ENCODE results near the gene HS6ST1.

The HS6ST1 gene

DNA sequence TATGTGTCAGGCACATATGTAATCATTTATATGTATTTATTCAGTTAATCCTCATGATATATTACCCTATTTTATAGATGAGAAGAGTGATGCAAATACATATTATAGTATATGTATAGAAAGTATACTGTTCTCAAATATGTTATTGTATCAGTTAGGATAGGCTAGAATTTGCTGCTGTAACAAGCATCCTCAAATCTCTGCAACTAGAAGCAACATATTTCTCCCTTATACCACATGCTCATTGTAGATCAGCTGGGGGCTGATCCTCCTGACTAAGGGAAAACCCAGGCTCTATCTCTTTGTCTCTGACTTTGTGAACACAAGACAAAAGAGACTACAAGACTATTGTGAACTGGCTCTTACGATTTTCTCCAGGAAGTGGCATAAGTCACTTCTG, 24.8 kb upstream of the HS6ST1 start:
- TF ChIP-seq, protein P1, sequence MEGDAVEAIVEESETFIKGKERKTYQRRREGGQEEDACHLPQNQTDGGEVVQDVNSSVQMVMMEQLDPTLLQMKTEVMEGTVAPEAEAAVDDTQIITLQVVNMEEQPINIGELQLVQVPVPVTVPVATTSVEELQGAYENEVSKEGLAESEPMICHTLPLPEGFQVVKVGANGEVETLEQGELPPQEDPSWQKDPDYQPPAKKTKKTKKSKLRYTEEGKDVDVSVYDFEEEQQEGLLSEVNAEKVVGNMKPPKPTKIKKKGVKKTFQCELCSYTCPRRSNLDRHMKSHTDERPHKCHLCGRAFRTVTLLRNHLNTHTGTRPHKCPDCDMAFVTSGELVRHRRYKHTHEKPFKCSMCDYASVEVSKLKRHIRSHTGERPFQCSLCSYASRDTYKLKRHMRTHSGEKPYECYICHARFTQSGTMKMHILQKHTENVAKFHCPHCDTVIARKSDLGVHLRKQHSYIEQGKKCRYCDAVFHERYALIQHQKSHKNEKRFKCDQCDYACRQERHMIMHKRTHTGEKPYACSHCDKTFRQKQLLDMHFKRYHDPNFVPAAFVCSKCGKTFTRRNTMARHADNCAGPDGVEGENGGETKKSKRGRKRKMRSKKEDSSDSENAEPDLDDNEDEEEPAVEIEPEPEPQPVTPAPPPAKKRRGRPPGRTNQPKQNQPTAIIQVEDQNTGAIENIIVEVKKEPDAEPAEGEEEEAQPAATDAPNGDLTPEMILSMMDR (IDR thresholded peaks at IDR 0.05; ENCODE audit: low read depth, low read length, missing control alignments), result no peak
- H3K4me3 ChIP-seq (ENCODE audit: low read depth, low read length), result no peak overlapping the region
- no peak for DNase-seq (ENCODE audit: low read depth)

DNA sequence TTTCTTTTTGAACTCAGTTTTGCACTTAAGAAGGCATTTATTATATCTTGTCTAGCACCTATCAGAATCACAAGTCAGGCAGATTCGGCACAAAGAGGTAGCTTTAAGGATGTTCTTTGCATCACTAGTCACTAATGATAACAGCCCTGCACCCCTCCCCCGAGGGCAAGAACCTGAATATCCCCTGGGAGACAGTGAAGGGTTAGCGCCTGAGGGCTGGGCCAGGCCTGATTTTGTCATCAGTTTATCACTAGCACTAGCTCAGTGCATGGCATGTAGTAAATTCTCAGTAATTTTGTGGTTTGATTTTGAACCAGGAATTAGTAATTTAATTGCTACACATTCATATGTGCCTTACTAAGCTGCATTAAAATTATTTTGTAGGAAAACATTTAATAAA, 23.9 kb upstream of the HS6ST1 start:
- no peak for DNase-seq (ENCODE audit: low read depth)
- no peak overlapping the region for H3K4me3 ChIP-seq (ENCODE audit: low read depth, low read length)
- TF ChIP-seq, protein P1 (IDR thresholded peaks at IDR 0.05; ENCODE audit: low read depth, low read length, missing control alignments), result no peak

DNA sequence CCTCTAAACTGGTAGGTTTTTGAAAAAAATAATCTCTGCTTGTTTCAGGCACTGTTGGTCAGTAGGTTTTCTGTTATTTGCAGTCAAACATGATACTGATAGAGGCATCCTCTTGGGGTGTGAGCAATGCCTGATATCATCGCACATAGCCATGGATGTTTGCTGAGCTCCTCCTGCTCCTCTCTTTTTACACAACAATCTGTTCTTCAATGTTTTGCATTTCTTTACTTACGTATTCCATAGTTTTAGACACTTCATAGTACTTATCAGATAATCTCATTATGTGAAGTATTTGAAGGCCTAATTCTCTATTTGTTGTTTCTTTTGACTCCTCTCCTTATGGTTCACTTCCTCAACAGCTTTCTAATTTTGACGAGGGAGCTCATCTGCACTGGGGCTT, 23.0 kb upstream of the HS6ST1 start:
- DNase-seq (ENCODE audit: low read depth), result no peak
- no peak overlapping the region for H3K4me3 ChIP-seq (ENCODE audit: low read depth, low read length)
- TF ChIP-seq, protein P1 (IDR thresholded peaks at IDR 0.05; ENCODE audit: low read depth, low read length, missing control alignments), result no peak

DNA sequence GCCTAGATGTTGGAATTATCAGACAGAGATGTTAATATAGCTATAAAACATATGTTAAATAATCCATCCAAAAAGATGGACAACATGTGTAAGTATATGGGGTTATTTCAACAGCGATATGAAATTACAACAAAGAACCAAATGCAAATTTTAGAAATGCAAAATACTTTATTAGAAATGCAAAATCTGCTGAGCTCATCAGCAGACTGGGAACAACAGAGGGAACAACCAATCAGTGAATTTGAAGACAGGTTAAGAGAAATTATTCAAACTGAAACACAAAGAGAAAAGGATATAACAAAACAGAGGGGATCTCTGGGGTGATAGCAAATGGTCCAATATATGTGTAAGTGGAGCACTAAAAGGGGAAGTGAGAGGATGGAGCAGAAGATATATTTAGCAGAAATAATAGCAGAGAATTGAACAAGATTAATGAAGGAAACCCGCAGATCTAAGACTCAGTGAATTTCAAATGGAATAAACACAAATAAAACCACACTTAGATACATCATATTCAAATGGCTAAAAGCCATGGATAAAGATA, 13.5 kb upstream of the HS6ST1 start:
- TF ChIP-seq, protein P1 (IDR thresholded peaks at IDR 0.05; ENCODE audit: low read depth, low read length, missing control alignments), result no peak
- DNase-seq (ENCODE audit: low read depth), result no peak
- no peak overlapping the region for H3K4me3 ChIP-seq (ENCODE audit: low read depth, low read length)

DNA sequence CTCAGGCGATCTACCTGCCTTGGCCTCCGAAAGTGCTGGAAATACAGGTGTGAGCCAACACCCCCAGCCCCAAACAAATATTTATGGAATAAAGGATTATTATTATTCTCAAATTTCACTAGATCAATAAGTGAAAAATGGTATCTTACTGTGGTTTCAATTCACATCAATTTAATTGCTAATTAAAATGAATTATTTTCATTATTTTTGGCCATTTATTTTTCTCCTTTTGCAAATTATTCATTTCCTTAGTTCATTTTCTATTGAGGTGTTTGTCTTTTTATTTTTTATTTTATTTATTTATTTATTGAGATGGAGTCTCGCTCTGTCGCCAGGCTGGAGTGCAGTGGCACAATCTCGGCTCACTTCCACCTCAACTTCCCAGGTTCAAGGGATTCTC, 11.9 kb upstream of the HS6ST1 start:
- no peak for DNase-seq (ENCODE audit: low read depth)
- H3K4me3 ChIP-seq (ENCODE audit: low read depth, low read length), result no peak overlapping the region
- TF ChIP-seq, protein P1 (IDR thresholded peaks at IDR 0.05; ENCODE audit: low read depth, low read length, missing control alignments), result no peak

DNA sequence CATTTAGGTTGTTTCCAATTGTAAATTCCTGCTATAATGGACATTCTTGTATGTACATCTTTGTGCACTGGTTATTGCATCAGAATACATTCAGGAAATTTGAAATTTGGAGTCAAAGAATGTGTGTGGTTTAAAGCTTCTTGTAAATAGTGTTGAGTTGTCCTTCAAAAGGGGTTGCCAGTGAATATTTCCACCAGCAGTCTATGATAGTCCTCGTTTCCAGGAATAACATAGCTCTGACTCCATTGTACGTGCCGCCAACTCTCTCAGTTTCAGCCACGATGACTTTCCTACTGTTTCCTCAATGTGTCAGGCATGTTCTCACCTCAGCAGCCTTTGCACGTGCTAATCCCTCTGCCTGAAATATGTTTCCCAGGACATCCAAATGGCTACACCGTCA, 10.9 kb upstream of the HS6ST1 start:
- no peak overlapping the region for H3K4me3 ChIP-seq (ENCODE audit: low read depth, low read length)
- no peak for DNase-seq (ENCODE audit: low read depth)
- TF ChIP-seq, protein P1 (IDR thresholded peaks at IDR 0.05; ENCODE audit: low read depth, low read length, missing control alignments), result no peak

- TF ChIP-seq, protein P1 (IDR thresholded peaks at IDR 0.05; ENCODE audit: low read depth, low read length, missing control alignments), result no peak
- H3K4me3 ChIP-seq (ENCODE audit: low read depth, low read length), result no peak overlapping the region
- DNase-seq (ENCODE audit: low read depth), result no peak
These were observed 8.7 kb upstream of the HS6ST1 start for GRCh38 chr2:128327180-128327964.
